Endometrial microvascular endothelial cells (primary cell): ENCODE results near the gene LYZL4. TPM values are rescaled to one million over a fixed set of nuclear protein-coding genes. Genes with fewer than 3 reads are reported as not detected.

Source experiments
- total RNA-seq: library from RNA; depleted of rRNA; stranded (reverse); fragments of >200 nt; gene quantifications from one replicate; pipeline ENCODE4 v1.2.3, GENCODE V29; 2015; ENCODE audit errors: inconsistent ontology term

LYZL4 gene
- total RNA-seq, 1 donor from 2014 or later = not detected

Other genes starting within 250 kb of the LYZL4 start
- not detected for gene CCK, start 144.4 kb downstream of the LYZL4 start, total RNA-seq
- not detected for gene VIPR1, start 92.0 kb upstream of the LYZL4 start, total RNA-seq
- gene SEC22C, start 171.4 kb upstream of the LYZL4 start, total RNA-seq = 123 TPM
- 24.6 TPM for gene SS18L2, start 180.2 kb upstream of the LYZL4 start, total RNA-seq
- 29.2 TPM for gene NKTR, start 190.1 kb upstream of the LYZL4 start, total RNA-seq
- gene ZBTB47, start 243.1 kb upstream of the LYZL4 start, total RNA-seq = 10.9 TPM